ENCODE results near the gene MEIOB.

The MEIOB gene

DNA sequence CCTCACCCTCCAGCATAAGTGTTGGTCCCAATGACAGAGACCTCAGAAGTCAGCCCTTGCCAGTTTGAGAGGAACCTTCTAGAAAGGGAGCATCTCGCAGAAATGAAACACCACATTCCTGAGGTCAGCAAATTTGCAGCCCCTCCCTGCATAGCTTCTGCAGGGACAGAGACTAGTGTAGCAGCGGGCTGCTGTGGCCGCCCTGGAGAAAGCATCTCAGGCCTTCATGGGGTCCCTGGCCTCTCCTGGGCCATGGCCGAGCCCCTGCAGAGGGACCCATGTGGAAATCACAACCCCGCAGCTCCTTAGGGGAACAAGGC lies 34.8 kb upstream of the MEIOB start:
- TF ChIP-seq, protein P1, sequence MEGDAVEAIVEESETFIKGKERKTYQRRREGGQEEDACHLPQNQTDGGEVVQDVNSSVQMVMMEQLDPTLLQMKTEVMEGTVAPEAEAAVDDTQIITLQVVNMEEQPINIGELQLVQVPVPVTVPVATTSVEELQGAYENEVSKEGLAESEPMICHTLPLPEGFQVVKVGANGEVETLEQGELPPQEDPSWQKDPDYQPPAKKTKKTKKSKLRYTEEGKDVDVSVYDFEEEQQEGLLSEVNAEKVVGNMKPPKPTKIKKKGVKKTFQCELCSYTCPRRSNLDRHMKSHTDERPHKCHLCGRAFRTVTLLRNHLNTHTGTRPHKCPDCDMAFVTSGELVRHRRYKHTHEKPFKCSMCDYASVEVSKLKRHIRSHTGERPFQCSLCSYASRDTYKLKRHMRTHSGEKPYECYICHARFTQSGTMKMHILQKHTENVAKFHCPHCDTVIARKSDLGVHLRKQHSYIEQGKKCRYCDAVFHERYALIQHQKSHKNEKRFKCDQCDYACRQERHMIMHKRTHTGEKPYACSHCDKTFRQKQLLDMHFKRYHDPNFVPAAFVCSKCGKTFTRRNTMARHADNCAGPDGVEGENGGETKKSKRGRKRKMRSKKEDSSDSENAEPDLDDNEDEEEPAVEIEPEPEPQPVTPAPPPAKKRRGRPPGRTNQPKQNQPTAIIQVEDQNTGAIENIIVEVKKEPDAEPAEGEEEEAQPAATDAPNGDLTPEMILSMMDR (IDR thresholded peaks at IDR 0.05; ENCODE audit: extremely low read depth, insufficient read depth, missing control alignments) = no peak
- in situ Hi-C loops (cut with MboI; ENCODE audit: low pct_unique_long_range_greater_than_20kb, low sequenced_read_pairs, unreplicated experiment) = no loop called here
- DNase-seq (ENCODE audit: low spot score) = no peak

DNA sequence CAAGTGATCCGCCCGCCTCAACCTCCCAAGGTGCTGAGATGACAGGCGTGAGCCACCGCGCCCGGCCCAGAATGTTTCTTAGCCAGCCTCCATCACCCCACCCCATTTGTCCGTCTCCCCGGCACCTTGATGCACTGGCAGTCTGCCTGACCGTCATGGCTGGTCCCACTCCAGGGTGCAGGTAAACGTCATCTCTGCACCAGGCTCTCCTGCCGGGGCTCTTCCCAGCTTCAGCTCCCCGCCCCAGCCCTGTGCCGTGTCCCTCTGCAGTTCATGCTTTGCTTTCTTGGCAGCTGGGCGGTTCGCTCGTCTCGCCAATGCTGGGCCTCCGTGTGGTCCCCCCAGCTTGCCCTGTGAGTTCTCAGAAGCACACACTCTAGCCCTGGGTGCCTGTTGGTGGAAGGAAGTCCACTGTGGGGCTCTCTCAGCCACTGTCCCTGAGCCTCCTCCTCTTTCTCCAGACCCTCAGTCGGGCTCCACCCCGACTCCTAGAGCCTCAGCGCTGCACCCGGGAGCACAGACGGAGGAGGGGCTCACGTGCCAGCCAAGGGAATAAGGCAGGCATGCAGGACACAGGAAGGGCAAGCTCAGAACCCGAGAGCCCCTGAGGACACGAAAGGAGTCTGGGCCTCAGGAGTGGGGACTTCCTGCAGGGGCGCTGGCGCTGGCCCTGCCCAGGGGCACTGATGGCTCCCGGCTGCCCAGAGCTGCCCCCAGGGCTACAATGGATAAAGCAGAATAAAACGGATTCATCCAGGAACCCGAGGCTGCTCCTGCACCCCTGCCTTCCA lies 34.3 kb upstream of the MEIOB start:
- TF ChIP-seq, protein P1 (IDR thresholded peaks at IDR 0.05; ENCODE audit: extremely low read depth, insufficient read depth, missing control alignments) = no peak
- in situ Hi-C loops (cut with MboI; ENCODE audit: low pct_unique_long_range_greater_than_20kb, low sequenced_read_pairs, unreplicated experiment) = no loop called here

DNA sequence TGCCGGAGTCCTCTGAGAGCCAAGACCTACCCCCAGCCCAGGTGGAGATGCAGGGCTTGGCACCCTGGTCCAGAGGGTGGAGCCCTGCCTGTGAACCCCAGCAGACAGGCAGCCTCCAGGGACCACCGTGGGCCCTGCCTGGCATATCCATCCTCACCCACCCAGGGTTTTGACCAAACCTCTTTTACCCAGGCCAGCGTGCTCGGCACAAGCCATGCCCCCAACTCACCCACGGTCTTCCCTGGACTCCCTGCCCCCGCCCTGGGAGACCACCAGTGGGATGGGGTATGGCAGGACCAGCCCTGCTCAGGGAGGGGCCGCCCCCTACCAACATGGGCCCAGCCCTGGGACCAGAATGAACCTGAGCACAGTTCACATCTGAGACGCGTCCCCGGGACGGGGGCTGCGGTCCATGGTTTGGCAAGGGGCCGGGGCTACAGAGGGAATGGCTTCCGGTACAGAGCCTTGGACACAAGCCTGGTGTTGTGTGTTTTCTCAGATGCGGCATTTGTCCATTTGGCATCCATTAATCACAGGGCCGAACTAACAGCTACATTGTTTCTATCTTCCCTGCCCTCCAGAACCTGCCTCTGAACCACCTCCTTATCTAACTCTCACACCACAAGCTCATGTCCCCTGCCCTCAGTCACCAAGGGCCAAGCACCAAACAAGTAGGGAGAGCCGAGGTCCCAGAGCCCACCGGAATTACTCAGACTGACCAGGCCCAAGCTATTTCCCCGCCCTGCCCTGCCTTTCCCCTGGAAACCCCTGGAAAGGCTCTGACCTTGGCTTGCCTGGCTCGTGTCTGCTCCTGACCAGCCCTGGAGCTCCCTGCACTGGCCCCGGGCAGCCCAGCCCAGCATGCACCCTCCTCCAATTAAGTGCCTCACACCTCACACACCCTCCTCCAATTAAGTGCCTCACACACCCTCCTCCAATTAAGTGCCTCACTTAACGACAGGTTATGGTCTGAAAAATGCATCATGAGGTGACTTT lies 32.2 kb upstream of the MEIOB start:
- no peak for DNase-seq (ENCODE audit: low spot score)
- in situ Hi-C loops (cut with MboI; ENCODE audit: low pct_unique_long_range_greater_than_20kb, low sequenced_read_pairs, unreplicated experiment) = no loop called here

More for the DNA sequence above, 34.3 kb upstream of the MEIOB start:
- DNase-seq (ENCODE audit: low spot score) = no peak

DNA sequence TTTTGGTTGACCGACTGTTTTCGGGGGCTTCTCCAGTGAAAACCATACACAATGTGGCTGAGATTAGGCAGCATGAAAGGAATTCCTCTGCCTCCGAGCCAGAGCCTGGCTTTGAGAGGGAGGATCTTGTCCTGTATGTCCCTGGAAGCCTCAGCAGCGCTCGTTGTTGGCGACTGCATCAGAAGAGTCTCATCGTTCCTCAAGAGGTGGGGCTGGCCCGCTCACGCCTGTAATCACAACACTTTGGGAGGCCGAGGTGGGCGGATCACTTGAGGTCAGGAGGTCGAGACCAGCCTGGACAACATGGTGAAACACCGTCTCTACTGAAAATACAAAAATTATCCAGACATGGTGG lies 31.2 kb upstream of the MEIOB start:
- no peak for DNase-seq (ENCODE audit: low spot score)
- in situ Hi-C loops (cut with MboI; ENCODE audit: low pct_unique_long_range_greater_than_20kb, low sequenced_read_pairs, unreplicated experiment) = no loop called here

More for the DNA sequence above, 32.2 kb upstream of the MEIOB start:
- TF ChIP-seq, protein P1 (IDR thresholded peaks at IDR 0.05; ENCODE audit: extremely low read depth, insufficient read depth, missing control alignments) = no peak

DNA sequence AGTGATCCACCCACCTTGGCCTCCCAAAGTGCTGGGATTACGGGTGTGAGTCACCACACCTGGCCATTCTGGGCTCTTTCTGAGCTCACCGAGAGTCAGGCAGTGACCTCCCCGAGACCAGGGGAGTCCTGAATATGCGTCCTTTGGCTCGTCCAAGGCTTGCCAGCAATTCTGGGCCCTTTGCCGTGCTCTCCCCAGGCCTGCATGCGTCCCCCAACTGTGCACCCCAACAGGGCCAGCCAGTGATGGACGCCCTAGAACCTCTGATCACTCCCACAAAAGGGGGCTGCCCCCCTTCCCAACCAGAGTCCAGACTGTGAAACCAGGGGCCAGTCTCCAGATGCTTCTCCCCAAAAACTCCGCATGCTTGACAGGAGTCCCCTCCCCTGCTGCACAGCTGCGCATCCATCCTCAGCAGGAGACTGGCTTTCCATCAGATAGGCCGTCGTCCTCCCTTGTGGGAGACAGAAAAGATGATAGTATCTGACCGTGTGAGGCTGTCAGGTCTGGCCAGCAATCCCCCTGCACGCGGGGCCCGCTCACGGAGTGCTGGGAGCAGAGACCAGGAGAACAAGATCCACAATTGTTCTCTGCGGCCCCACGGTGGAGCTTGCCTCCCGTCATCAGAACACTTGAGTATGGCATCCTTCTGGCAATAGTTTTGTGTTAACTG lies 30.7 kb upstream of the MEIOB start:
- no peak for DNase-seq (ENCODE audit: low spot score)
- TF ChIP-seq, protein P1 (IDR thresholded peaks at IDR 0.05; ENCODE audit: extremely low read depth, insufficient read depth, missing control alignments) = no peak
- in situ Hi-C loops (cut with MboI; ENCODE audit: low pct_unique_long_range_greater_than_20kb, low sequenced_read_pairs, unreplicated experiment) = no loop called here

More for the DNA sequence above, 31.2 kb upstream of the MEIOB start:
- TF ChIP-seq, protein P1 (IDR thresholded peaks at IDR 0.05; ENCODE audit: extremely low read depth, insufficient read depth, missing control alignments) = no peak

DNA sequence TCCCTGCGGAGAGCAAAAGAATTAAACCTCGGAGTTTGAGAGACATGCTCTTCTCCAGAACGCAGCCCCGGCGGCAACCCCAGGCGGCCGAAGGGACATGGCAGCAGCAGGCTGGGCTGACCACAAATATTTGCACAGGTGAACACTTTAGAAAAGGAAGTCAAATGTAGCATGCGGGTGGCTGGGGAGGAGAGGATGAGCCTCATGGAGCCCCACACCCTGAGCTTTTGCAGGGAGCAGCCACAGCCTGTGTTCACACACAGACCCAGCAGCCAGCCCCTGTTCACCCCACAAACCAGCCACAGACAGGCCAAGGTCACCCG lies 28.4 kb upstream of the MEIOB start:
- no peak for DNase-seq (ENCODE audit: low spot score)
- TF ChIP-seq, protein P1 (IDR thresholded peaks at IDR 0.05; ENCODE audit: extremely low read depth, insufficient read depth, missing control alignments) = no peak
- in situ Hi-C loops (cut with MboI; ENCODE audit: low pct_unique_long_range_greater_than_20kb, low sequenced_read_pairs, unreplicated experiment) = no loop called here

Measured in GM13977 (cell line).